Stimulated activated CD4-positive, alpha-beta T cell treated with anti-CD3 and anti-CD28 coated beads, TNF-alpha, amount 100 ng/mL, for 1 hour (primary cell): ENCODE data around the gene ARMH1.
A peak's percentile ranks its signal among the peaks of the same experiment; 100 is the strongest.
"Not testable (repeated sequence)": the region's sequence is repeated elsewhere in the genome, so short reads cannot be mapped to it uniquely, and the experiment has no call there.

ENCODE experiments used
- DNase-seq, 3 donors: peaks; one replicate each; pipeline ENCODE4 v3.0.0-alpha.2; 2020; ENCODE audit warnings: low read depth in 3 of 3, low spot score in 1 of 3

The ARMH1 gene

GRCh38 chr1:44721485-44722361 is 47.2 kb downstream of the ARMH1 start:
- DNase-seq = peak; percentile 33 to 53 (median 46)

- DNase-seq = no peak
Measured at GRCh38 chr1:44723064-44723463, 48.5 kb downstream of the ARMH1 start.

- peak in 1 of 3 donors; percentile 35 for DNase-seq
Measured at GRCh38 chr1:44723496-44724295, 49.2 kb downstream of the ARMH1 start.

GRCh38 chr1:44724296-44724954 is 49.9 kb downstream of the ARMH1 start:
- DNase-seq = no peak

GRCh38 chr1:44724955-44725698 is 50.6 kb downstream of the ARMH1 start:
- DNase-seq = no peak

- peak; percentile 79 to 94 (median 88) for DNase-seq
Measured at GRCh38 chr1:44730741-44731512, 56.4 kb downstream of the ARMH1 start, which contains the start of gene RNU5D-1. Gene RNU5D-1, minus strand, starts transcription at chr1:44731170.

- no peak for DNase-seq
Measured at GRCh38 chr1:44733365-44733764, 58.9 kb downstream of the ARMH1 start.

GRCh38 chr1:44733784-44734183 is 59.3 kb downstream of the ARMH1 start:
- DNase-seq = no peak

GRCh38 chr1:44735992-44736391 is 61.5 kb downstream of the ARMH1 start:
- DNase-seq = no peak

GRCh38 chr1:44738953-44739306 is 64.4 kb downstream of the ARMH1 start:
- DNase-seq = not testable (repeated sequence)

GRCh38 chr1:44739307-44740178 is 65.0 kb downstream of the ARMH1 start, which contains the start of gene KIF2C:
Gene KIF2C, plus strand, starts transcription at chr1:44739837. Its CDS starts 96 bp downstream, at chr1:44739933.
- peak; percentile 88 to 96 (median 89) for DNase-seq

GRCh38 chr1:44740179-44740617 is 65.7 kb downstream of the ARMH1 start:
- DNase-seq = no peak

- DNase-seq = no peak
Measured at GRCh38 chr1:44743211-44743610, 68.7 kb downstream of the ARMH1 start.

GRCh38 chr1:44747878-44748277 is 73.4 kb downstream of the ARMH1 start:
- DNase-seq = no peak

- DNase-seq = no peak
Measured at GRCh38 chr1:44757420-44757819, 82.9 kb downstream of the ARMH1 start.

GRCh38 chr1:44759077-44759476 is 84.6 kb downstream of the ARMH1 start:
- no peak for DNase-seq

GRCh38 chr1:44760876-44761275 is 86.4 kb downstream of the ARMH1 start:
- no peak for DNase-seq

- DNase-seq = not testable (repeated sequence)
Measured at GRCh38 chr1:44766421-44766820, 91.9 kb downstream of the ARMH1 start.
